Tibial nerve (tissue), 4 donors: ENCODE measurements around the gene PRKCH. TPM values are rescaled to one million over a fixed set of nuclear protein-coding genes. Genes with fewer than 3 reads are reported as not detected.

ENCODE experiments used
- DNase-seq, 2 donors: peaks; one replicate each; pipeline ENCODE4 v3.0.0-alpha.2; 2019; ENCODE audit warnings: low spot score in 2 of 2
- H3K27ac ChIP-seq, 4 donors: fragments of 200-600 bp; sonication (generic) in 3 of 4; one replicate each; pipeline ENCODE4 v1.5.1; 2017 to 2019; ENCODE audit warnings: mild to moderate bottlenecking in 1 of 4
- H3K27me3 ChIP-seq, 2 donors: fragments of 200-600 bp; sonication (generic) in 1 of 2; one replicate each; pipeline versions ENCODE4 v1.5.1 to v1.6.0; 2017 to 2019
- H3K36me3 ChIP-seq, 3 donors: fragments of 200-600 bp; sonication (generic); one replicate each; pipeline ENCODE4 v1.5.1; 2018 to 2019
- H3K4me1 ChIP-seq, 4 donors: fragments of 200-600 bp; sonication (generic) in 3 of 4; one replicate each; pipeline ENCODE4 v1.5.1; 2017 to 2019
- H3K4me3 ChIP-seq, 4 donors: fragments of 200-600 bp; sonication (generic) in 3 of 4; one replicate each; pipeline ENCODE4 v1.5.1; 2017 to 2019; ENCODE audit warnings: mild to moderate bottlenecking in 1 of 4, moderate library complexity in 1 of 4
- H3K9me3 ChIP-seq, 4 donors: fragments of 200-600 bp; sonication (generic) in 3 of 4; one replicate each; pipeline ENCODE4 v1.5.1; 2017 to 2019
- EP300 ChIP-seq, 2 donors: sonication (generic); formaldehyde crosslinking; IDR thresholded peaks; one replicate each; pipeline ENCODE4 v1.6.1; 2017; ENCODE audit warnings: antibody characterized with exemption in 2 of 2, mild to moderate bottlenecking in 1 of 2
- POLR2A ChIP-seq, 2 donors: fragments of 450-650 bp; IDR thresholded peaks; one replicate each; pipeline ENCODE4 v1.6.1; 2017; ENCODE audit warnings: antibody characterized with exemption in 2 of 2, mild to moderate bottlenecking in 2 of 2, moderate library complexity in 2 of 2
- WGBS, 2 donors: methylation state at CpG; one replicate each; pipeline ENCODE4 v1.1.5; 2018; 5-methylcytosine and 5-hydroxymethylcytosine counted together
- total RNA-seq, 4 donors: library from RNA; depleted of rRNA; stranded (reverse); fragments of >200 nt; gene quantifications; one replicate each; pipeline ENCODE4 v1.1.0, GENCODE V29; 2016
- TF ChIP-seq, protein P1 (sequence below), 5 experiments: fragments of 200-600 bp in 3 of 5; fragments of 450-650 bp in 2 of 5; sonication (generic) in 3 of 5; IDR thresholded peaks; one replicate each; pipeline ENCODE4 v1.5.1; 2016 to 2019; ENCODE audit warnings: antibody characterized with exemption in 5 of 5, mild to moderate bottlenecking in 3 of 5, moderate library complexity in 2 of 5

Gene PRKCH
- total RNA-seq, 4 donors from 2014 or later: 26.4 to 33.9 (median 29.2) TPM

- no peak for TF ChIP-seq POLR2A (IDR thresholded peaks at IDR 0.05)
- TF ChIP-seq, protein P1, sequence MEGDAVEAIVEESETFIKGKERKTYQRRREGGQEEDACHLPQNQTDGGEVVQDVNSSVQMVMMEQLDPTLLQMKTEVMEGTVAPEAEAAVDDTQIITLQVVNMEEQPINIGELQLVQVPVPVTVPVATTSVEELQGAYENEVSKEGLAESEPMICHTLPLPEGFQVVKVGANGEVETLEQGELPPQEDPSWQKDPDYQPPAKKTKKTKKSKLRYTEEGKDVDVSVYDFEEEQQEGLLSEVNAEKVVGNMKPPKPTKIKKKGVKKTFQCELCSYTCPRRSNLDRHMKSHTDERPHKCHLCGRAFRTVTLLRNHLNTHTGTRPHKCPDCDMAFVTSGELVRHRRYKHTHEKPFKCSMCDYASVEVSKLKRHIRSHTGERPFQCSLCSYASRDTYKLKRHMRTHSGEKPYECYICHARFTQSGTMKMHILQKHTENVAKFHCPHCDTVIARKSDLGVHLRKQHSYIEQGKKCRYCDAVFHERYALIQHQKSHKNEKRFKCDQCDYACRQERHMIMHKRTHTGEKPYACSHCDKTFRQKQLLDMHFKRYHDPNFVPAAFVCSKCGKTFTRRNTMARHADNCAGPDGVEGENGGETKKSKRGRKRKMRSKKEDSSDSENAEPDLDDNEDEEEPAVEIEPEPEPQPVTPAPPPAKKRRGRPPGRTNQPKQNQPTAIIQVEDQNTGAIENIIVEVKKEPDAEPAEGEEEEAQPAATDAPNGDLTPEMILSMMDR (IDR thresholded peaks at IDR 0.05): no peak
- H3K36me3 ChIP-seq: no peaks in the 10 kb centered on the region
- no peaks in the 10 kb centered on the region for H3K9me3 ChIP-seq
- H3K27ac ChIP-seq: no peak overlapping the region
- H3K4me3 ChIP-seq: no peak overlapping the region
- no peaks in the 10 kb centered on the region for H3K27me3 ChIP-seq
- WGBS, 2 donors: 86 to 87% methylated on average over 2 of the region's 2 CpGs
- DNase-seq: no peak
- peaks cover 0 to 22% (median 8%) of the 10 kb centered on the region in 4 donors for H3K4me1 ChIP-seq
Measured at GRCh38 chr14:61557262-61557661, 235.9 kb downstream of the PRKCH start.

DNA sequence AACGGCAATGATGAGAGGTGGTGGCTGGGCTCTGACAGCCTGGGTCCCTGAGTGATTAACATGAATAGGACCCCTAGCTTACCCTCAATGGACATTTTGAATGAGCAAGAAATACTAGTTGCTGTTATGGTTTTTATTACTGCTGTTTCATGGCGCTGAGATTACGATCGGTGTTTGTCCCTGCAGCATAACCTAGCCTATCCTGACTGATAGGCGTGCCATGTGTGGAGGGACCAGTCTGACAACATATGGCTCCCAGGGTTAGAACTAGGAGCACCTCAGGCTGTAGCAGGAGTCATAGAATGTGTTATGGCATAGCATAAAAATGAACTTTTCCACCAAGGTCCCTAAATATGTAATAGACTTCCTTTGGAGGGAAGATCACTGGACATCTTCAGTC lies 236.5 kb downstream of the PRKCH start:
- Histone ChIP-seq H3K27me3 (no peaks in the 10 kb centered on the region), H3K4me1 (peaks cover 0 to 23% (median 7%) of the 10 kb centered on the region in 4 donors), H3K36me3 (no peaks in the 10 kb centered on the region), H3K4me3 (no peak overlapping the region), H3K27ac (no peak overlapping the region), H3K9me3 (no peaks in the 10 kb centered on the region)
- WGBS, 2 donors: 93 to 98% methylated on average over 5 of the region's 5 CpGs
- TF ChIP-seq, protein P1 (IDR thresholded peaks at IDR 0.05): no peak
- TF ChIP-seq POLR2A (IDR thresholded peaks at IDR 0.05) (no peak), EP300 (IDR thresholded peaks at IDR 0.05) (no peak)
- DNase-seq: no peak

GRCh38 chr14:61558271-61558670 lies 236.9 kb downstream of the PRKCH start:
- no peak for TF ChIP-seq POLR2A (IDR thresholded peaks at IDR 0.05)
- TF ChIP-seq EP300 (IDR thresholded peaks at IDR 0.05): no peak
- TF ChIP-seq, protein P1 (IDR thresholded peaks at IDR 0.05): no peak

GRCh38 chr14:61559641-61560201 lies 238.3 kb downstream of the PRKCH start:
- Histone ChIP-seq H3K4me1 (peaks cover 0 to 19% (median 7%) of the 10 kb centered on the region in 4 donors), H3K9me3 (no peaks in the 10 kb centered on the region), H3K36me3 (no peaks in the 10 kb centered on the region), H3K27ac (no peak overlapping the region), H3K27me3 (no peaks in the 10 kb centered on the region), H3K4me3 (no peak overlapping the region)
- 89 to 92% methylated on average over 14 of the region's 14 CpGs for WGBS, 2 donors
- TF ChIP-seq, protein P1 (IDR thresholded peaks at IDR 0.05): no peak
- TF ChIP-seq POLR2A (IDR thresholded peaks at IDR 0.05) (no peak), EP300 (IDR thresholded peaks at IDR 0.05) (no peak)
- no peak for DNase-seq

More at GRCh38 chr14:61558271-61558670, 236.9 kb downstream of the PRKCH start:
- peaks cover 0 to 21% (median 7%) of the 10 kb centered on the region in 4 donors for H3K4me1 ChIP-seq
- no peak for DNase-seq
- 49 to 57% methylated on average over 6 of the region's 6 CpGs for WGBS, 2 donors
- H3K4me3 ChIP-seq: no peak overlapping the region
- H3K27ac ChIP-seq: no peak overlapping the region
- no peaks in the 10 kb centered on the region for H3K27me3 ChIP-seq
- no peaks in the 10 kb centered on the region for H3K36me3 ChIP-seq
- no peaks in the 10 kb centered on the region for H3K9me3 ChIP-seq

DNA sequence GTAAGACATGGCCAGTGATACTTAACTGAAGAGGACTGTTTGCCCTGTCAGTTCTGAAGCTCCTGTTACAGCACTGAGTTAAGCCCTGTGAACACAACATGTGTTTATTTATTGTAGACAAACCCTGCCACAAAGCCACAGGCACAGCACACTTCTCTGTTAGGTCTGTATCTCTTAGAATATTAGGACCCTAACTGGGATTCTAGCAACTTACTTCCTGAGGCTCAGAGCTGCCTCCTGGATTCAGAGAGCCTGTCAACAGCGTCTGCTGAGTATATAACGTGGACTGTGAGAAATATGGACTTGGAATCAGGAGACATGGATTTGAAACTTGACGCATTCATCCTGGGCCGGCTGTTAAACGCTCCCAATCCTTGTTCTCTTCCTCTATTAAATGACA lies 238.9 kb downstream of the PRKCH start:
- peaks cover 0 to 20% (median 7%) of the 10 kb centered on the region in 4 donors for H3K4me1 ChIP-seq
- H3K4me3 ChIP-seq: no peak overlapping the region
- no peak overlapping the region for H3K27ac ChIP-seq
- 57 to 62% methylated on average over 5 of the region's 5 CpGs for WGBS, 2 donors
- H3K9me3 ChIP-seq: no peaks in the 10 kb centered on the region
- TF ChIP-seq EP300 (IDR thresholded peaks at IDR 0.05): no peak
- TF ChIP-seq, protein P1 (IDR thresholded peaks at IDR 0.05): no peak
- TF ChIP-seq POLR2A (IDR thresholded peaks at IDR 0.05): no peak
- no peak for DNase-seq
- no peaks in the 10 kb centered on the region for H3K36me3 ChIP-seq
- no peaks in the 10 kb centered on the region for H3K27me3 ChIP-seq
